Esophagus muscularis mucosa (tissue), 4 donors: ENCODE results near the gene VPS39. TPM values are rescaled to one million over a fixed set of nuclear protein-coding genes. Genes with fewer than 3 reads are reported as not detected.

ENCODE experiments used
- DNase-seq: peaks from one replicate; pipeline ENCODE4 v3.0.0-alpha.2; 2017; ENCODE audit errors: extremely low spot score
- H3K27ac ChIP-seq, 4 donors: fragments of 200-600 bp; sonication (generic); replicated peaks in 1 of 4; 1 replicate in 3 of 4; 2 replicates in 1 of 4; pipeline ENCODE4 v1.5.1; 2016 to 2019; ENCODE audit warnings: mild to moderate bottlenecking in 1 of 4
- H3K27me3 ChIP-seq, 4 donors: fragments of 200-600 bp; sonication (generic); one replicate each; pipeline versions ENCODE4 v1.5.1 to v1.6.0; 2016 to 2019
- H3K36me3 ChIP-seq, 4 donors: fragments of 200-600 bp; sonication (generic); one replicate each; pipeline ENCODE4 v1.5.1; 2016 to 2019
- H3K4me1 ChIP-seq, 4 donors: fragments of 200-600 bp; sonication (generic); one replicate each; pipeline ENCODE4 v1.5.1; 2016 to 2019
- H3K4me3 ChIP-seq, 4 donors: fragments of 200-600 bp; sonication (generic); 1 replicate in 2 of 4; 2 replicates in 2 of 4; pipeline ENCODE4 v1.5.1; 2016 to 2019; ENCODE audit warnings: mild to moderate bottlenecking in 4 of 4, moderate library complexity in 1 of 4
- H3K9me3 ChIP-seq, 4 donors: fragments of 200-600 bp; sonication (generic); 1 replicate in 3 of 4; 2 replicates in 1 of 4; pipeline ENCODE4 v1.5.1; 2016 to 2019
- CTCF ChIP-seq, 3 experiments: fragments of 200-600 bp in 2 of 3; fragments of 450-650 bp in 1 of 3; sonication (generic) in 2 of 3; IDR thresholded peaks; one replicate each; pipeline ENCODE4 v1.5.1; 2017 to 2019; ENCODE audit warnings: antibody characterized with exemption in 3 of 3, mild to moderate bottlenecking in 2 of 3, moderate library complexity in 1 of 3
- EP300 ChIP-seq: sonication (generic); formaldehyde crosslinking; IDR thresholded peaks from one replicate; pipeline ENCODE4 v1.6.1; 2017; ENCODE audit warnings: antibody characterized with exemption
- POLR2A ChIP-seq: fragments of 450-650 bp; IDR thresholded peaks from one replicate; pipeline ENCODE4 v1.6.1; 2017; ENCODE audit warnings: antibody characterized with exemption, moderate library complexity, mild to moderate bottlenecking, low read depth
- POLR2AphosphoS5 ChIP-seq, 2 donors: sonication (generic); formaldehyde crosslinking; IDR thresholded peaks; one replicate each; pipeline ENCODE4 v1.6.1; 2017; ENCODE audit warnings: antibody characterized with exemption in 2 of 2
- WGBS: methylation state at CpG from one replicate; pipeline ENCODE4 v1.1.5; 2018; 5-methylcytosine and 5-hydroxymethylcytosine counted together
- intact Hi-C: fragments of 100-400 bp; cut with DNase I; formaldehyde crosslinking; loops from one replicate; pipeline ENCODE4 v1.15.1; 2023
- total RNA-seq, 4 donors: library from RNA; depleted of rRNA; stranded (reverse); fragments of >200 nt; gene quantifications; one replicate each; pipeline versions ENCODE4 v1.1.0 to v1.2.1, GENCODE V29; 2016

Gene VPS39
- total RNA-seq, 4 donors from 2014 or later: 50.8 to 83.5 (median 56.2) TPM

GRCh38 chr15:42184296-42184695 lies 23.8 kb downstream of the VPS39 start:
- H3K4me1 ChIP-seq: no peaks in the 10 kb centered on the region
- H3K9me3 ChIP-seq: no peaks in the 10 kb centered on the region
- H3K27ac ChIP-seq: no peak overlapping the region
- TF ChIP-seq POLR2A: no peak
- TF ChIP-seq EP300: no peak
- no peak for TF ChIP-seq POLR2AphosphoS5 (IDR thresholded peaks at IDR 0.05)
- no peak overlapping the region for H3K4me3 ChIP-seq
- H3K36me3 ChIP-seq: peaks cover 69 to 99% (median 82%) of the 10 kb centered on the region in 4 donors
- no peaks in the 10 kb centered on the region for H3K27me3 ChIP-seq
- 76% methylated on average over 5 of the region's 5 CpGs for WGBS
- no peak for DNase-seq
- intact Hi-C loops: no loop called here

- Histone ChIP-seq H3K4me3 (no peak overlapping the region), H3K9me3 (no peaks in the 10 kb centered on the region), H3K27ac (no peak overlapping the region), H3K36me3 (peaks cover 69 to 99% (median 80%) of the 10 kb centered on the region in 4 donors), H3K4me1 (no peaks in the 10 kb centered on the region), H3K27me3 (no peaks in the 10 kb centered on the region)
- DNase-seq: no peak
- TF ChIP-seq POLR2A (no peak), POLR2AphosphoS5 (IDR thresholded peaks at IDR 0.05) (no peak), EP300 (no peak), CTCF (IDR thresholded peaks at IDR 0.05) (no peak)
- intact Hi-C loops: no loop called here
- WGBS: 85% methylated on average over 6 of the region's 6 CpGs
Measured at GRCh38 chr15:42182961-42183360, 25.1 kb downstream of the VPS39 start.

- no peak for DNase-seq
- intact Hi-C loops: no loop called here
- Histone ChIP-seq H3K27me3 (no peaks in the 10 kb centered on the region), H3K36me3 (peaks cover 69 to 99% (median 80%) of the 10 kb centered on the region in 4 donors), H3K9me3 (no peaks in the 10 kb centered on the region), H3K4me3 (no peak overlapping the region), H3K27ac (no peak overlapping the region), H3K4me1 (no peaks in the 10 kb centered on the region)
- WGBS: 81% methylated on average over 6 of the region's 6 CpGs
- no peak for TF ChIP-seq EP300
- TF ChIP-seq CTCF (IDR thresholded peaks at IDR 0.05): no peak
- TF ChIP-seq POLR2AphosphoS5 (IDR thresholded peaks at IDR 0.05): no peak
- TF ChIP-seq POLR2A: no peak
Measured at GRCh38 chr15:42182328-42182886, 25.7 kb downstream of the VPS39 start.

GRCh38 chr15:42178056-42178455 lies 30.0 kb downstream of the VPS39 start:
- H3K4me3 ChIP-seq: no peak overlapping the region
- DNase-seq: no peak
- intact Hi-C loops: no loop called here
- no peak overlapping the region for H3K27ac ChIP-seq
- WGBS: 71% methylated on average over 2 of the region's 2 CpGs
- no peaks in the 10 kb centered on the region for H3K27me3 ChIP-seq
- H3K9me3 ChIP-seq: no peaks in the 10 kb centered on the region
- H3K4me1 ChIP-seq: no peaks in the 10 kb centered on the region
- no peak for TF ChIP-seq POLR2AphosphoS5 (IDR thresholded peaks at IDR 0.05)
- TF ChIP-seq CTCF (IDR thresholded peaks at IDR 0.05): no peak
- TF ChIP-seq POLR2A: no peak
- no peak for TF ChIP-seq EP300
- H3K36me3 ChIP-seq: peaks cover 55 to 99% (median 80%) of the 10 kb centered on the region in 4 donors

GRCh38 chr15:42175671-42176070 lies 32.4 kb downstream of the VPS39 start:
- no peaks in the 10 kb centered on the region for H3K9me3 ChIP-seq
- H3K27me3 ChIP-seq: no peaks in the 10 kb centered on the region
- TF ChIP-seq POLR2AphosphoS5 (IDR thresholded peaks at IDR 0.05): no peak
- TF ChIP-seq CTCF (IDR thresholded peaks at IDR 0.05): no peak
- no peak for TF ChIP-seq POLR2A
- TF ChIP-seq EP300: no peak
- DNase-seq: no peak
- intact Hi-C loops: no loop called here
- no peak overlapping the region for H3K4me3 ChIP-seq
- H3K4me1 ChIP-seq: peaks cover 0 to 8% (median 3%) of the 10 kb centered on the region in 4 donors
- WGBS: 89% methylated on average over 5 of the region's 5 CpGs
- no peak overlapping the region for H3K27ac ChIP-seq
- peaks cover 65 to 98% (median 85%) of the 10 kb centered on the region in 4 donors for H3K36me3 ChIP-seq
